ENCODE results near the gene SMCHD1. TPM values are rescaled to one million over a fixed set of nuclear protein-coding genes. Genes with fewer than 3 reads are reported as not detected.
"Not testable (repeated sequence)": the region's sequence is repeated elsewhere in the genome, so short reads cannot be mapped to it uniquely, and the experiment has no call there.

Gene SMCHD1
- total RNA-seq, 1 donor from 2014 or later: 52.3 TPM

DNA sequence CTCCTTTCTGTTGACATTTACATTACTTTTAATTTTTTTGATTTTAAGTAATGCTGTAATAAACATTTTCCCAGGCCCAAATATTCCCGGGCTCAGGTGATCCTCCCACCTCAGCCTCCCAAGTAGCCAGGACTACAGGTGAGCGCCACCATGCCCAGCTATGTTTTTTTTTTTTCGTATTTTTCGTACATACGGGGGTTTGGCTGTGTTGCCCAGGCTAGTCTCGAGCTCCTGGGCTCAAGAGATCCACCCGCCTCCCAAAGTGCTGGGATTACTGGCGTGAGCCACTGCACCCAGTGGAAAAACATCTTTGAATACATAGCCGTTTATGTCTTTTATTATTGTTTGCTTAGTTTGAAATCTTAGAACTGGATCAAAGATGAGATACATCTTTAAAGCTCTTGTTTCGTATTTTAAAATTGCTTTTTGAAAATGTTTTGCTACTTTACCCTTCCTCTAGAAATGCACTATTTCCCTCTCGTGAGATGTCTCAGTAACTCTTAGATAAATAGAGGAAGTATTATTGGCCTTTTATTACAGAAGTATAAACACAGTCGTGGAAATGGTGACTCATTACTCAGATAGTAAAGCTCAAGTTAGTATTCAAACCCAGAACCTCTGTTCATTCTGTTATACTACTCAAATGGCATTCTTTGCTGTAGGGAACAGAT is 2.4 kb downstream of the SMCHD1 start:
- no peak for DNase-seq (ENCODE audit: low spot score)

DNA sequence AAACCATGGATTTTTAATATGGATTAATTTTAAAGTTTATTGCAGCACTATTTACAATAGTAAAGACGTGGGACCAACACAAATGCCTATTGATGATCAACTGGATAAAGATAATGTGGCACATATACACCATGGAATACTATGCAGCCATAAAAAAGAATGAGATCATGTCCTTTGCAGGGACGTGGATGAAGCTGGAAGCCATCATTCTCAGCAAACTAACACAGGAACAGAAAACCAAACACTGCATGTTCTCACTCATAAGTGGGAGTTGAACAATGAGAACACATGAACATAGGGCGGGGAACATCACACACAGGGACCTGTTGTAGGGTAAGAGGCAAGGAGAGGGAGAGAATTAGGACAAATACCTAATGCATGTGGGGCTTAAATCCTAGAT is 5.3 kb downstream of the SMCHD1 start:
- DNase-seq (ENCODE audit: low spot score): not testable (repeated sequence)

DNA sequence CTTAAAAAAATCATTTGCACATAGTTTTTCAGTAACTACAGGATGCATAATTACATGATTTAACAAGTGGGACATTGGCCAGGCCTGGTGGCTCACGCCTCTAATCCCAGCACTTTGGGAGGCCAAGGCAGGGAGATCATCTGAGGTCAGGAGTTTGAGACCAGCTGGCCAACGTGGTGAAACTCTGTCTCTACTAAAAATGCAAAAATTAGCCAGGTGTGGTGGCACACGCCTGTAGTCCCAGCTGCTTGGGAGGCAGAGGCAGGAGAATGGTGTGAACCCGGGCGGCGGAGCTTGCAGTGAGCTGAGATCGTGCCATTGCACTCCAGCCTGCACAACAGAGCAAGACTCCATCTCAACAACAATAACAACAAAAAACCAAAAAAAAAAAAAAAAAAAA is 6.8 kb downstream of the SMCHD1 start:
- not testable (repeated sequence) for DNase-seq (ENCODE audit: low spot score)

DNA sequence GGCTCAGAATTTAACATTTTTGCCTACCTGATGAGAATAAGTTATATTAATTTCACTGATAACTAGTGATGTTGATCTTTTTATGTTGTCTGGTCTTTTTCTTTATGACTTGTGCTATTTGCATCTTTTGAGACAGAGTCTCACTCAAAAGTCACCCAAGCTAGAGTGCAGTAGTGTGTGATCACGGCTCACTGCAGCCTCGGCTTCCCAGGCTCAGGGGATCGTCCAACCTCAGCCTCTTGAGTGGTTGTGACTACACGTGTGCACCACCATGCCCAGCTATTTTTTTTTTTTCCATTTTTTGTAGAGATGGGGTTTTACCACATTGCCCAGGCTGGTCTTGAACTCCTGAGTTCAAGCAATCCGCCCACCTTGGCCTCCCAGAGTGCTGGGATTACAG is 7.5 kb downstream of the SMCHD1 start:
- DNase-seq (ENCODE audit: low spot score): no peak

DNA sequence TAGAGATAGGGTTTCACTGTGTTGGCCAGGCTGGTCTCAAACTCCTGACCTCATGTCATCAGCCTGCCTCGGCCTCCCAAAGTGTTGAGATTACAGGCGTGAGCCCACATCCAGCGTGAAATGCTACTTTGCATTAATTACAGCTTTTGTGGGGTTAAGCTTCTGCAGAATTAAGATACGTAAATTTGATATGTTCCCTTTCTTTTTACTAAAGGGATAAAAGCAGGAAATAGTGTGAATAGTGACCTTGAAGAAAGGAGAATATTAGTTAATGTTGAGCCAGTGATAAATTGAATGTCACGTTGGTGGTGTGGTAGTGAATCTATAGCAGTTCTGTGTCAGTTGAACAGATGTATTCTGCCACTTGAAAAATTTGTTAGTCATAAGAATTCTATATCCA is 16.9 kb downstream of the SMCHD1 start:
- DNase-seq (ENCODE audit: low spot score): no peak

DNA sequence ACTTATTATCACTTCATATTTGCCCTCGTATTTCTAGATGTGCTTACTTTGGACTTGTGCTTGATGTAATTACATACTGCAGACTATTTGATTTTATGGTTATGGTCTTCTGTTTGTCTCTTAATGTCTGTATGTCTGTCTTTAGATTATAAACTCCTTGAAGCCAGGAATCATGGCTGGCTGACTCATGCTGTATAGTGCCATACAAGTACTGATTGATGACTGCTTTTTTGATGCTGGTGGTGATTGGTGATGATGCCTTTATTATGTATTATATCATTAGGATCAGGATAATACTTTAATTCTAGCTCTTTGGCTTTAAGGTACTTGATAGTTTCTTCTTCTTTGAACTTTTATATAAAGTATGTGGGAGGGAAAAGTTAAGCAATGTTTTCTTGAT is 17.3 kb downstream of the SMCHD1 start:
- no peak for DNase-seq (ENCODE audit: low spot score)

DNA sequence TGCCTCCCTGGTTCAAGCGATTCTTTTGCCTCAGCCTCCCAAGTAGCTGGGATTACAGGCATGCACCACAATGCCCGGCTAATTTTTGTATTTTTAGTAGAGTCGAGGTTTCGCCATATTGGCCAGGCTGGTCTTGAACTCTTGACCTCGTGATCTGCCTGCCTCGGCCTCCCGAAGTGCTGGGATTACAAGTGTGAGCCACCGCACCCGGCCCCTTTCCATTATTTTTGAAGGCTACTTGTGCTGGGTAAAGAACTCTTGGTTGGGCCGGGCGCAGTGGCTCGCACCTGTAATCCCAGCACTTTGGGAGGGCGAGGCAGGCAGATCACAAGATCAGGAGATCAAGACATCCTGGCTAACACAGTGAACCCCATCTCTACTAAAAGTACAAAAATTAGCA is 23.4 kb downstream of the SMCHD1 start:
- not testable (repeated sequence) for DNase-seq (ENCODE audit: low spot score)

DNA sequence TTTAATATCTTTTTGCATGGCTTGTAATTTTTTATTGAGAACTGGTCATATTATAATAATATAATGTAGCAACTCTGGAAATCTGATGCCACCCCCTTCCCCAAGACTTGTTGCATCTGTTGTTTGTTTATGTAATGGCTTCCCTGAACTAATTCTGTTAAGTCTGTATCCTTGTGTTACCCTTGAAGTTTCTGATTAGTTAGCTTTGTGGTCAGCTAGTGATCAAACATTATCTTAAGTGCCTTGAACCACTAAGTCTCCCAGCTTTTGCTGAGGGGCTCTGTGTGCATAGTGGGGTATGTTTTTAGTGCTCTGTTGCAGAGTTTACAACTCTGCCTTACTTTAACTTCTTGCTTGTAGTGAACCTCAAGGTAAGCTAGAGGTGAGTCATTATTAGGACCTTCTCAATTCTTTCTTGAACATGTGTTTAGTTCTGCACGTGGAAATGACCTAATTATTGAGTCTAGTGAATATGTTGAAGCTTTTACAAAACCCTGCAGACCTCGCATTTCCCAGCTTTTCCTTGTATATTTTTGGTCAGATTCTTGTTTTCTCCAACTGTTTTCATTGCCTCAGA is 24.8 kb downstream of the SMCHD1 start:
- DNase-seq (ENCODE audit: low spot score): no peak

DNA sequence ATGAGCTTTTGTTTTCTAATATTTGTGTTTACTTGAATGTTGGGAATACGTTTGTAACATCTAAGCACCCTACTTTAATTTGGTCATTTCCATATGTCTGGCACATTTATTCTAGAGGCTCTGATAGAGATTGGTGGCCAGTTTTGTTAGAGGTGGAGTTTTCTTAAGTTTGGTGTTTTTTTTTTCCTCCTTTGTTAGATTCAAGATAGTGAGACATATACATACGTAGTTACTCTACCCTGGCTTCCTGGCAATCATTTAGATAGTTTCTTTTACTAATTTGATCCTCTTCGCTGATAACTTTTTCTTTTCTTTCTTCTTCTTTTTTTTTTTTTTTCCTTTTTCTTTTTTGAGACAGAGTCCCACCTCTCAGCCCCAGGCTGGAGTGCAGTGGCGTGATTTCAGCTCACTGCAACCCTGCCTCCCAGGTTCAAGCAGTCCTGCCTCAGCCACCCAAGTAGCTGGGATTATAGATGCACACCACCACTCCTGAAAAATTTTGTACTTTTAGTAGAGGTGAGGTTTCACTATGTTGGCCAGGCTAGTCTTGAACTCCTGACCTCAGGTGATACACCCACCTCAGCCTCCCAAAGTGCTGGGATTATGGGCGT is 26.6 kb downstream of the SMCHD1 start:
- DNase-seq (ENCODE audit: low spot score): no peak

DNA sequence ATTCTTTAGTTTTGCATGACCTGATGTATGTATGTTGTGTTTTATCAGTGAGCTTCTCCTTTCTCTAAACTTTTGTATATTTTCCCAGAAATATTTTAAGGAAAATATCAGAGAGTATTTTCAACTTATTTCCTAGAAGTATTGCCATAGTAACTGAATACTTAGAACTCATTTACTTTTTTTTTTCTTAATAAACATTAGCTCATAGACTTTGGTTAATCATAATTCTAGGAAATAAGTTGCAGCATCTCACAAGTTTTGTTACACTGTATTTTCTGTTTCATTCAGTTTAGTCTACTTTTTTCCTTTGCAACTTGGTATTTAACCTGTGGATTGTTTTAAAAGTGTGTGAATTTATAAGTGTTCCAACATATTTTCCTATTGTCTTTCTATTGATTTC is 27.5 kb downstream of the SMCHD1 start:
- DNase-seq (ENCODE audit: low spot score): no peak

DNA sequence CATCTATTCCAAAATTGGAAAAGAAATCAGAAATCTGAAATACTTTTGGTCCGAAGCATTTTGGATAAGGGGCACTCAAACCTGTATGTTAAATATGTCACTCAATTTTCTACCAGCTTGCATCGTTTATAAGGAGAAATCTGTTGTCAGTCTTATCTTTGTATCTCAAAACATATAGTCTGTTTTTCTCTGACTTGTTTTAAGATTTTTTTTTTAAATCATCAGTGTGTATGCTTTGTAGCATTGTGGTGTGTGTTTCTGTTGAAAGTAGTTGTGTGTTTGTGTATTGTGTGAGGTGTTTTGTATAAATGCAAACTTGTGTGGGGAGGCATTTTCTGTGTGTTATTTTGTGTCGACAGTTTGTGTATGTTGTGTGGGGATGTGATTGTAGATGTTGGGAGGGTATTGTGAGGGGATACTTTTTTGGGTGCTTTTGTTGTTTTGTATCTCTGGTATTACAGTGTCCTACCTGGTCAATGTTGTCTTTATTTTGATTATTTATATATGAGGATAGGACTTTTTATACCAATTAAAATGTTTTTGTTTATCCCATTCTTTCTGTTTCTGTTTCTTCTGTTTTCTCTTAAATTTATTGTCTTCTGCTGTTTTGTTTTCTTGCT is 30.9 kb downstream of the SMCHD1 start:
- DNase-seq (ENCODE audit: low spot score): no peak

DNA sequence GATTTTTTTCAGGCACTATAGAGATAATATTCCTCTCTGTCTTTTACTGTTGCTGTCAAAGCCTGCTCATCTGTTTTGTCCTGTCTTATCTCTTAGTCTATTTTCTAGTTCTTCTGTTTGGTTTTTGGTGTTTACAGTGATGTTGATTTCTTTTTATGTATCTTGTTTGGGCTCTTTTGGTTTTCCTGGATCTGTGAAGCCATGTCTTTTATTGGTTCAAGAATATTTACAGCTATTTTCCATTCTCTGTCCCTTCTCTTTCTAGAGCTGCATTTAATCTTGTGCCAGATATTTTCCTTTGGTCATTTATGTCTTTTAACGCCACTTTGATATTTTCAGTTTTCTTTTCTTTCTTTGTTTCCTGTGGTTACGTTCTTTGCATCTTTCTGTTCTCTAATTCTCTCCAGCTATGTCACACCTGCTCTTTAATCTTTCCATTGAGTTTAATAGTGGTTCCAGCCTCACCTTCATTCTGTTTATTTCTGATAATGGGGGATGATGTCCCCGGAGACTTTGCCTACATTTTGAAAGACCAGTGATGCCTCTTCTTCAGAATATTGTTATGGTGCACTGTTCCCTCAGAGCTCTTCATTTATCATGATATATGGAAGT is 32.0 kb downstream of the SMCHD1 start:
- DNase-seq (ENCODE audit: low spot score): no peak

DNA sequence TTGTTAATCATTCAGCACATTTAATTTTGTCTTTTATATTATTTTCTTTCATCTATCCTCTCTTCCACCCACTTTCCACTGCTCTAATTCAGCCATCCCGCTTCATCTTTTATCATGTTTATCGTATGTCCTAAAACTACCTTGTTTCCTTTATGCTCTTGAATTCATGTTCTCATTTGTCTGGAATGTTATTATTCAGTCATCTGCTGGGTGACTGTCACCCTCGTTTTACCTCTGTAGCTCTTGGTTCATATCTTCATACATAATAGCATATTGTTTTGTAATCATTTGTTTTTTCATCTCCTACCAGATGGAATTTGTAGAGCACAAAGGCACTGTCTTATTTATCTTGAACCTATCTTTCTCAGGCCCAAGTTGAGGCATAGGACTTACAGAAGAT is 37.0 kb downstream of the SMCHD1 start:
- DNase-seq (ENCODE audit: low spot score): no peak

DNA sequence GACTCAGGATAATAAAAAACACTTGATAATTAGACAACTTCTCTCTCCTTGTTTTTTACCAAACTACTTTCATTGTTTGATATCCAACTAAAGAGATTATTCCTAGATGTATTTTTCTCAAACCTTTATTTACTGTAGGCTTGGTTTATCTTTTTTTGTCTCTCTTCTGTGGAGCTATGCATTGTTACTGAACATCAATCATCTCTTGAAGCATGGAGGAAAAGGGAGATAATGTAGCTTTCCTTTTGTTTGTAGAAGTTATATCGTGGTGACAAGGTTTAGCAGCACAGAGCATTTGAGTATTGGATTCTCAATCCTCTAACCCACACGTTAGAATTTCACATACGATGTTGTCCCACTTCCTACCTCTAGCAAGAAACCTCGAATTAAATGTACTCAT is 41.7 kb downstream of the SMCHD1 start:
- no peak for DNase-seq (ENCODE audit: low spot score)

DNA sequence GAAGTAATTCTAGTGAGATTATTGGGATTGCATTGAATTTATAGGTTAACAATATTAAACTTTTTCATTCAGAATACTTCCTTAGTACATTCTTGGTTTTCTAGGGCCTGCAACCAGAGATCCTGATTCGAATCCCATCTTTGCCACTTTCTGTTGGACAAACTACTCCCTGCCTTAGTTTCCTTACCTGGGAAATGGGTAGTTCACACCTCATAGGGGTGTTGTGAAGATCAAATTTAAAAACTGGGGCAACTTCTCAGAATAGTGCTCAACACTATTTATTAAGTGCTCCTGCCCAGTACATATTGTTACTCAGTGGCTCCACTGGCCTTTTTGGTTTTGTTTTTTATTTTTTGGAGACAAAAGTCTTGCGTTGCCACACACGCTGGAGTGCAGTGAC is 43.5 kb downstream of the SMCHD1 start:
- DNase-seq (ENCODE audit: low spot score): no peak

DNA sequence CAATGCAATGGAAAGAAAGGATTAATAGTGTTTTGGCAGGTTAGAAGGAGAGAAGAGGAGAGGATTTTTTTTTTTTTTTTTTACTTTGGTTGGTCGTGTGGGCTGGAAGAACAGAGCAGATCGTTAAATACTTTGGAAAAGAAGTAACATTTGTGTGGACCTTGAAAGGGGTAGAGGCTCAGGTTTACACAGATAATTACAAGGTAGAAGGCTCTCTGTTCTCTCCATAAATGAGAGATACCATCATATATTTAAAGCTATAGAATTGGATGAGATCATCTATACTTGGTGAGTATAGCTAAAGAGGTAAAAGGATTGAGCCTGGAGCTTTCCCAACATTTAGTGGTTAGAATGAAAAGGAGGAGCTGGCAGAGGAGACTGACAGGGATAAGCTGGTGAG is 49.0 kb downstream of the SMCHD1 start:
- DNase-seq (ENCODE audit: low spot score): no peak

DNA sequence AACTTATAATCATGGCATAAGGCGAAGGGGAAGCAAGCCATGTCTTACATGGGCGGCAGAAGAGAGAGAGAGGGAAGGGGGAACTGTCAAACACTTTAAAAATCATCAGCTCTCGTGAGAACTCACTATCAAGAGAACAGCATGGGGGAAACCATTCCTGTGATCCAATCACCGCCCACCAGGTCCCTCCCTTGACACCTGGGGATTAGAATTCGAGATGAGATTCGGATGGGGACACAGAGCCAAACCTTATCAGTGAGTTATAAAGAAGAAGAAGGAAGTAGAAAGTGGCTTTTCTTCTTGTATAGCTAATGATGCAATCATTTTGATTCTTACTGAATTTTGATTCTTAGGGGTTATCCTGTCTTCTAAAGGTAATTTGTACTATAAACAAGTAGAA is 51.4 kb downstream of the SMCHD1 start:
- no peak for DNase-seq (ENCODE audit: low spot score)

DNA sequence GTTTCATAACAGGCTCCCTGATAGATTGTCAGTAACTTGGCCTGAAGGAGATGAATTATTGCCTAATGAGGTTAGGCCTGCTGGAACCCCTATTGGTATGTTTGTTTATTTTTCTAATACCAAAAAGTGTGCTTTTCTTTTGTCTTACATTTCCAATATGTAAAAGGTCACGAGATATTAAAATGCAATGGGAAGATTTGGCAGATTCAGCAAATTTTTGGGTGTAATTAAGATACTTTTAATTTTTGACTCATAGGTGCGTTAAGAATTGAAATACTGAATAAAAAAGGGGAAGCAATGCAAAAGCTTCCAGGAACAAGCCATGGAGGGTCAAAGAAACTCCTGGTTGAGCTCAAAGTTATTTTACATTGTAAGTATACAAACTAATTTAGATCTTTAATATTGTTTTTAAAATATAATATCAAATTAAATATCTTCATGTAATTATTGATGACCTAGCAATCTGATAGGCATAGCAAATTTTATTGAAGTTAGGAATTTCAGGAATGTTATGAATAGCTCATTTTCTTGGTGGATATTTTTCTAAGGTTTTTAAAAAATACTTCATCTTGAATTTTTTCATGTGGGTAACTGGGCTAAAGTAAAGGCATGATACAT is 52.1 kb downstream of the SMCHD1 start:
- DNase-seq (ENCODE audit: low spot score): no peak

DNA sequence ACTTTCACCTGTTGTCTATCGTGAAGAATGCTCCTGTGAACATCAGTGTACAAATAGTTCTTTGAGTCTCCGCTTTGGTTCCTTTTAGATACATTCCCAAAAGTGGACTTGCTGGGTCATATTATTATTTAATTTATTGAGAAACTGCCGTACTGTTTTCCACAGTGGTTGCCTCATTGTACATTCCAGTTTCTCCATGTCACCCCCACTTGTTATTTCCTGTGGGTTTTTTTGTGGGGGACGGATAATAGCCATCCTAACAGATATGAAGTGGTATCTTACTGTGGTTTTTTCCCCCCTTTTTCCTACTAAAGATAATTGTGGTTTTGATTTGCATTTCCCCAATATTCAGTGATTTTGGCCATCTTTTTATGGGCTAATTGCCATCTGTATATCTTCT is 53.8 kb downstream of the SMCHD1 start:
- no peak for DNase-seq (ENCODE audit: low spot score)

DNA sequence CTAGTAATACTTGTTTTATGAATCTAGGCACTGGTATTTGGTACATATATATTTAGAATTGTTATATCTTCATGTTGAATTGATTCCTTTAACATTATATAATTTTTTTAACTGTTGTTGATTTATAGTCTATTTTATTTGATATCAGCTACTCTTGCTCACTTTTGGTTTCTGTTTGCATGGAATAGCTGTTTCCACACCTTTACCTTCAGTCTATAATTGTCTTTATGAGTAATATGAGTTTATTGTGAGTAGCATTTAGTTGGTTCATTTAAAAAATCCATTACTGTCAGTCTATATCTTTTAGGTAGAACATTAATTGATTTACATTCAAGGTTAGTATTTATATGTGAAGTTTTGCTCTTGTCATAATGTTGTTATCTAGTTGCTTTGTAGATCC is 58.6 kb downstream of the SMCHD1 start:
- no peak for DNase-seq (ENCODE audit: low spot score)

DNA sequence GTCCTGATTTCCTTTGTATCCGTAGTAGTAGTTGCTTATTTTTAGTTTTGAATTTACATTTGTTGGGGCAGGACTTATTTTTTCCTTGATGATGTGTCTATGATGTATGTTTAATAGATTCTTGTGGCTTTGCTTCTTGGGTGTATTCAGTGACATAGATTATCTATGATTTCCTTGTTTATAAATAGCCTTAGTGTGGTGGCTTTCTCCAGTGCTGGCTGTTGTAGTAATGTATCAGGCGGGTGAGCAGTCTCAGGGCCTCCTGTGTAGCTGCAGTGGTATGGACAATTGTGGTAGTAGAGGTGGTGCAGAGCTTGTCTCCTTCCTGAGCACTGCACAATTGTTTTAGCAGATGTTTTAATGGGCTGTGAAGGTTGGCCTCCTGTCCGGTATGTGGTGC is 60.5 kb downstream of the SMCHD1 start:
- no peak for DNase-seq (ENCODE audit: low spot score)
